Measurements from ENCODE around the gene VTN.

- no peak for TF ChIP-seq EZH2 (IDR thresholded peaks at IDR 0.05; ENCODE audit: low read length, missing control alignments)
- no peak for TF ChIP-seq CTCF (conservative IDR thresholded peaks at IDR 0.05 in 1 of 2, IDR thresholded peaks at IDR 0.05 in 1 of 2; ENCODE audit: low read depth in 1 of 2, low read length in 2 of 2)
Observed at GRCh38 chr17:28397275-28397674, 27.2 kb upstream of the VTN start.

All from fibroblast of lung (primary cell).